ENCODE data around the gene SPANXC.

Gene SPANXC

GRCh38 chrX:141220342-141221008, 21.8 kb downstream of the SPANXC start:
- TF ChIP-seq SIN3A (IDR thresholded peaks at IDR 0.05; ENCODE audit: borderline replicate concordance, insufficient read depth, low read length) (no peak), POLR2AphosphoS5 (IDR thresholded peaks at IDR 0.05; ENCODE audit: low read depth, low read length) (no peak), TAF1 (IDR thresholded peaks at IDR 0.05; ENCODE audit: borderline replicate concordance, insufficient read depth, low read length) (no peak), REST (IDR thresholded peaks at IDR 0.05; ENCODE audit: insufficient read depth in 1 of 2, low read depth in 2 of 2, low read length in 2 of 2) (no peak), FOXP2 (optimal IDR thresholded peaks at IDR 0.05; ENCODE audit: borderline replicate concordance, extremely low read depth, extremely low read length, insufficient read depth) (no peak)

- TF ChIP-seq TAF1 (IDR thresholded peaks at IDR 0.05; ENCODE audit: borderline replicate concordance, insufficient read depth, low read length): no peak
- no peak for TF ChIP-seq FOXP2 (optimal IDR thresholded peaks at IDR 0.05; ENCODE audit: borderline replicate concordance, extremely low read depth, extremely low read length, insufficient read depth)
- no peak for TF ChIP-seq POLR2AphosphoS5 (IDR thresholded peaks at IDR 0.05; ENCODE audit: low read depth, low read length)
- TF ChIP-seq REST (IDR thresholded peaks at IDR 0.05; ENCODE audit: insufficient read depth in 1 of 2, low read depth in 2 of 2, low read length in 2 of 2): no peak
- TF ChIP-seq SIN3A (IDR thresholded peaks at IDR 0.05; ENCODE audit: borderline replicate concordance, insufficient read depth, low read length): no peak
Measured at GRCh38 chrX:141214196-141214595, 28.1 kb downstream of the SPANXC start.

GRCh38 chrX:141201962-141202361, 40.4 kb downstream of the SPANXC start:
- TF ChIP-seq POLR2AphosphoS5 (IDR thresholded peaks at IDR 0.05; ENCODE audit: low read depth, low read length) (no peak), TAF1 (IDR thresholded peaks at IDR 0.05; ENCODE audit: borderline replicate concordance, insufficient read depth, low read length) (no peak), FOXP2 (optimal IDR thresholded peaks at IDR 0.05; ENCODE audit: borderline replicate concordance, extremely low read depth, extremely low read length, insufficient read depth) (no peak), SIN3A (IDR thresholded peaks at IDR 0.05; ENCODE audit: borderline replicate concordance, insufficient read depth, low read length) (no peak)

All from PFSK-1 (cell line).